Adrenal gland (tissue), 5 donors: ENCODE measurements around the gene LYAR.
"Not testable (repeated sequence)": the region's sequence is repeated elsewhere in the genome, so short reads cannot be mapped to it uniquely, and the experiment has no call there.

Experiments used
- POLR2A ChIP-seq, 2 donors: fragments of 450-650 bp; IDR thresholded peaks; one replicate each; pipeline ENCODE4 v1.6.1; 2017; ENCODE audit warnings: antibody characterized with exemption in 2 of 2, mild to moderate bottlenecking in 2 of 2, moderate library complexity in 1 of 2
- TF ChIP-seq, protein P1 (sequence below), 6 experiments: fragments of 450-650 bp in 4 of 6; fragments of 200-600 bp in 2 of 6; sonication (generic) in 1 of 6; IDR thresholded peaks; 1 replicate in 5 of 6; 2 replicates in 1 of 6; pipeline versions ENCODE4 v1.5.1 to v1.8.0; 2016 to 2021; ENCODE audit warnings: antibody characterized with exemption in 6 of 6, mild to moderate bottlenecking in 2 of 6, moderate library complexity in 1 of 6
- donor health status: DM: no; HTN: no; CAD: no.

DNA sequence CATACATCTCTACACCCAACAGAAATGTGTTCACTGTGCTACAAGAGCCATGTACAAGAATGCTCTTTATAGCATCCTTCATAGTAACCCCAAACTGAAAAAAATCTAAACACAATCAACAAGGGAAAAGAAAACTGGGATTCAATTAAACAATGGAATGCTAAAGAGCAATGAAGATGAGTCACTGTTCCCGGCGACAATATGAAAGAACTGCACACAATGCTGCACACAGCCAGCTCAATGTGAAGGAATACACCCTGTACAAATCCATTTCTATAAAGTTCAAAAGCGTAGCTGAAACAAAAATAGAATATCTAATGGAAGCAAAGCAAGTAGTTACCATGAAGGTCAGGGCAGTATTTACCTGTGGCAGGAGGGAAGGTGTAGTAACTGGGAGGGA, 50.4 kb downstream of the LYAR start:
- TF ChIP-seq, protein P1, sequence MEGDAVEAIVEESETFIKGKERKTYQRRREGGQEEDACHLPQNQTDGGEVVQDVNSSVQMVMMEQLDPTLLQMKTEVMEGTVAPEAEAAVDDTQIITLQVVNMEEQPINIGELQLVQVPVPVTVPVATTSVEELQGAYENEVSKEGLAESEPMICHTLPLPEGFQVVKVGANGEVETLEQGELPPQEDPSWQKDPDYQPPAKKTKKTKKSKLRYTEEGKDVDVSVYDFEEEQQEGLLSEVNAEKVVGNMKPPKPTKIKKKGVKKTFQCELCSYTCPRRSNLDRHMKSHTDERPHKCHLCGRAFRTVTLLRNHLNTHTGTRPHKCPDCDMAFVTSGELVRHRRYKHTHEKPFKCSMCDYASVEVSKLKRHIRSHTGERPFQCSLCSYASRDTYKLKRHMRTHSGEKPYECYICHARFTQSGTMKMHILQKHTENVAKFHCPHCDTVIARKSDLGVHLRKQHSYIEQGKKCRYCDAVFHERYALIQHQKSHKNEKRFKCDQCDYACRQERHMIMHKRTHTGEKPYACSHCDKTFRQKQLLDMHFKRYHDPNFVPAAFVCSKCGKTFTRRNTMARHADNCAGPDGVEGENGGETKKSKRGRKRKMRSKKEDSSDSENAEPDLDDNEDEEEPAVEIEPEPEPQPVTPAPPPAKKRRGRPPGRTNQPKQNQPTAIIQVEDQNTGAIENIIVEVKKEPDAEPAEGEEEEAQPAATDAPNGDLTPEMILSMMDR (IDR thresholded peaks at IDR 0.05), result not testable (repeated sequence)
- not testable (repeated sequence) for TF ChIP-seq POLR2A (IDR thresholded peaks at IDR 0.05)
